Fibroblast of skin of left biceps (primary cell): ENCODE data around the gene IFRD2.
"Not testable (repeated sequence)": the region's sequence is repeated elsewhere in the genome, so short reads cannot be mapped to it uniquely, and the experiment has no call there.

Experiments
- DNase-seq, 2 experiments: peaks; one replicate each; pipeline ENCODE4 v3.0.0-alpha.2; 2013; ENCODE audit warnings: low read depth in 2 of 2

The IFRD2 gene

DNA sequence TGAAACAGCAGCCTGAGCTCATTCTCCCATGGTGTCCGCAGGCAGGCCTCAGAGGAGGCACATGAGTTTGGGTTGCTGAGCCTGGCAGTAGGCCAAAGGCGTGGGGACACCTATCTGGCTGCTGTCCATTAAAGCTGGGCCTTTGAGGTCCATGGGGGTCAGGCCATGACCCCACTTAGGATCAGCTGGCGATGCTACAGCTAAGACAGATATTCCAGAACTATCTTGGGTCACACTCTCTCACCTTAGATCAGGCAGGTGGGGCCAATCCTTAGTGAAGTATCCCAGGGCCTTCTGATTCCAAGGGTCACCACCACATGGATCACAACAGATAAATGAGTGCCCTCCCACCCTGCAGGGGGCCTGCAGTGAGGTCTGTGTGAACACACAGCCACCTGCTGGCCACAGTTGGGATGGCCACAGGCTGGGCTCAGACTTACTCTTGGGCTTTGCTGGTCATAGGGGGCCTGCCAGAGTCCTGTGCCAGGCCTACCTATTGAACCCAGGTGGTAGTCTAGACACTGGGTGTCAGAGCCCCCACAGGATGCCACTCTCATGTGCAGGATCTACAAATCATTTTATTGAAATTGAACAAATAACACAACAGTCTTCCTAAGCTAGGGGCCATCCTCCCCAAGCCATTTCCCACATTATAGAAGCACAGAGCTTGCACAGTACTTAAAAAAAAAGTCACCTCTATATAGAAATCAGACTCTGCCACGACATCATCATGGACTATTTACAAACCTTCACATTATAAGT, 32.3 kb upstream of the IFRD2 start:
- DNase-seq = no peak

GRCh38 chr3:50323614-50324199, 31.5 kb upstream of the IFRD2 start:
- no peak for DNase-seq

DNA sequence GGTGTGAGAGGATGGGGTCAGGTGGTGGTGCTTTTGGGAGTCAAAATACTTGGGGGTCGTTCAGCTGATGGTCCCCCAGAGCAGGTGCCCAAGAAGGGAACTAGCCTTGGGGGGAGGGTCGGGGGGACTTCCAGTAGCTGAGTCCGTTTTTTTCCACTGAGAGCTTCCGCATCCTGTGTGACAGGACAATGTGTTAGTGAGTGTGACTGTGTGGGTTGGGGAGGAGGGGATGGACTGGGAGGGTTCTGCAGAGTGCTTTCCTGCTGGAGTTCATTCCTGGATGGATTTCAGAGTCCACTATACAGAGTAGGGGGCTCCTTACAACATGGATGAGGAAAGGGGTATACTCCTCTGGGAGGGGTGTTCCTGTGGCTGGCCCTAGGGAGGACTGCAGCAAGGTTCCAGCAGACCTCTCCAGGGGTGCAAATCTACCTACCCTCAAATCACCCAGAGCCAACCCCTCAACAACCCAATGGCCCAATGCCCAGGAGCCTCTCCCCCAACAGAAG, 30.9 kb upstream of the IFRD2 start:
- no peak for DNase-seq

DNA sequence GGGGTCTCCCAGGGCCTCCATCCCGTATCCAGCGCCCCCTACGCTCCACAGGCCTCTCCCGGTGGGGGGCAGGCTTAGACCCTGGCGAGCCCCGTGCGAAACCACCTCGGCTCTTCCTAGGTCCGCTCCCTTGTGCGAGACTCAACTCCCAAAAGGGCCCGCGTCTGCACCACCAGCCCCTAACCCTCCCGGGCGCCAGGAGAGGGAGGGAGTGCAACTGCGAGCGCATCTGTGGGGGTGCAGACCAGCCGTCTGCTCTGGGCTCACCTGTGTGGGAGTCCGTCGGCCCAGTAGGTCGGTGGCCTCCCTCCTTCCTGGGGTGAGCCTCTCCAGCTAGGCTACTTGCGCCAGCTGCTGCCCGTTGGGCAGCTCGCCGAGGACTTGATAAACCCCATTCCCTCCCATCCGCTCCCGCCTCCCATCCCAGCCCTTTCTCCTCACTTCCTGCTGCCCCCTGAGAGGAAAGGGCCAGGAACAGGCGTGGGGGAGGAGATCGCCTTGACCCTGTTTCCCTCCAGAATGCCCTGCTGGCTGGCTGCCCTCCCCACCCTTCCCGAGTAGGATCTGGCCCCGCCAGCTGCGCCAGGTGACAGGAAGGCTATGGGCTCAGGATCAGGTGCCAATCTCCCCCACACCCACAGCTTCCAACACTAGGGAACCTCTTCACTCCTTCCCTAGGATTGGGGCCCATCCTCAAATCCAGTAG, 30.3 kb upstream of the IFRD2 start, which contains the start of gene HYAL2:
Gene HYAL2 (minus strand): TSS at position 360 of the 706 bp plus-strand sequence. CDS start 2,256 bp downstream, outside the sequence.
- DNase-seq = no peak

GRCh38 chr3:50322115-50322385, 29.8 kb upstream of the IFRD2 start:
- no peak for DNase-seq

DNA sequence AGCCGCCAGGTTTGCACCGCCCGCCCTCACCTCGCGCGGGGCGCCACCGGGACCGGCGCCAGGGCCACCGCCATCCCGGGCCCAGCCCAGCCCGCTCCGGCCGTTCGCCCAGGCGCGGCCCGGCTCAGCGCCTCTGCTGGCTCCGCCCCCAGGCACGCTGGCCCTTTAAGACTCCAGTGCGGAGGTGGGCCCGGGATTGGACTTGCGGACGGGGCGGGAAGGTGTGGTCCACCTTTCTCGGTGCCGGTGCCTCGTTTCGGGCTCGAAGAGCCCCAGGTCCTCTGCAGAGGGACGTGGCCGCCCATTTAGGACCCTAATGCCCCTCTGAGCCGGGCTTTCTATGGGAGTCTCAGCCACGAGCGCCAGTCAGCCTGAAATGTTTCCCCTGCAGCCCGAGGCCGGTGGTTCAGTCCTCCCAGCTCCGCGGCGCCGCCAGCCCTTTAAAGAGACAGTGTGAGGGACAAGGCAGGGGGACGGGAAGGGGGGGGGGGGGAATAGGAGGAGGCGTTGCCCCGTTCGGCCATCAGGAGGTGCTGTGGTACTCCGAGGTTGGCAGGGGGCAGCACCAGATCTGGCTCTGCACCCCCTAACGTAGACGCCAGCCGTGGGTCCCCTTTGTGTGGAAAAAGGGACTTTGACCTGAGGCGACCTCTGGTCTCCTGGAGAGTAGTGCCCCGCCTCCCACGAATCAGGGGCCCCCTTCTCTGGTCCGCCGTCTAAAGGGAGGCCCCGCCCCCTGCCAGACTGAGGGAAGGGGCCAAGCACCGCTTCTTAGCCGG, 29.3 kb upstream of the IFRD2 start:
- peak; percentile 70 to 71 for DNase-seq

DNA sequence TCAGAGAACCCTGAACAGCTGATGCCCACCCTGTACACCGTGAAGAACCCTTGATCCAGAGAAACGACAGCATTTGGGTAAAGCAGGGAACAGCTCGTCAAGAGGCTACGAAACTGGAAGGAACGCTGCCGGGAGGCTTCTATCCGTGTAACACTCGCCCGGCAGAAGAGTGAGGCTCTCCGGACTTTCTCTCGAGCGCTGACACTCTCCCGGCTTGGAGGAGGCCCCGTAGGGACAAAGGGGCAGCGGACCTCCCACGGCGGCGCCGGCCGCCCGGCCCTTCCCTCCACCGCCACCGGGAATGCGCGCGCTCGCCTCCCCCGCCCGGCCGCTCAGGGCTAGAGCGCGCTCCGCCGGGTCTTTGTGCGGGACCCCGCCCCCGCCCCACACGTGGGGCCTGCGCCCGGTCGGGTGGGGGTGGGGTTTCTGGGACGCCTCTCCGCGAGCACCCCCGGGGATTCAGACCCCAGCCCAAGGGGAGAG, 28.7 kb upstream of the IFRD2 start:
- DNase-seq = no peak

GRCh38 chr3:50319894-50320625, 27.8 kb upstream of the IFRD2 start:
- DNase-seq = no peak

DNA sequence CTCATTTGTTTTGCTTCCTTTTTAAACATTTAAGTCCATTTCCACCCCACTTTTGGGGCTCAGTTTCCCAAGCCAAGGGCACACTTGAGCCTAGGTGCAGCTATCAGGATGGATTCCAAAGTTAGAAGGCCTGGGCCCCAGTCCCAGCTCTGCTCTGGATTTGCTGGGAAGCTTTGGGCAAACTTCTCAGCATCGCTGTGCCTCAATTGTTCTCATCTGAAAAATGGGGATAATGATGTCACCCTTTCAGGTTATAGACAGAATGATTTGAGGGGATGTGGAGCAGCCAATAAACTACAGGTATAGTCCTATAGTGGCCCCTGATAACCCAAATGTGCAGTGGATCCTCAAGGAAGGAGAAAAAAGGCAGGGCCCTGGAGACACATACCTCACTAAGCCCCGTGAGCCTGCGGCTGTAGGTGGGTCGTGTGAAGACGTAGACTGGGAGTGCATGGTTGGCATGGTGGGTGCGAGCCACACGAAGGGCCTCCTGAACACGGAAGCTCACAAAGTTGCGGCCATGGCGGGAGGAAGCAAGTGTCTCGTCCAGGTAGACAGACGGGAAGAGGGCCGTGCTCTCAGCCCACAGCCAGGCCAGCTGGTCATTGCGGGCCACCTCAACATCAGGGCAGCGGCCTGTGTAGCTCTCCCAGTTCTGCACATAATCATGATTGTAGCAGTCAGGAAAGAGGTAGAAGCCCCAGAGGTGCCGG, 27.1 kb upstream of the IFRD2 start:
- no peak for DNase-seq

DNA sequence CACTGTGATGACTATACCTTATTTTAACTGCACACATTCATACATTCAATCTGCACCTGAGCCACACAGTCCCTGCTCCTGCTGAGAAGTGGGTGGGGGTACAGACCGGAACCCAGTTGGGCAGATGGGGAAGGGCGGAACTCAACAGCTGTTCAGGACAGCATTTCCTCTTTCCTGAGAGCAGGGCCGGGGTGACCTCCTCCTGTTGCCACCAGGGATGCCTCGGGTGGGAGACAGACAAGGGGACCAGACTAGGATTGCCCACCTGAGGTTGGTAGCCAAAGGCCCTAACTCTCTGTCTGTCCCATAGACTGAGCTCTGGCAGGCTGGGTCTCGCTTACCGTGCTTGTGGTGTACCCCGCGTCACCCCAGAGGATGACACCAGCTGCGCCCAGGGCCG, 26.4 kb upstream of the IFRD2 start:
- no peak for DNase-seq

DNA sequence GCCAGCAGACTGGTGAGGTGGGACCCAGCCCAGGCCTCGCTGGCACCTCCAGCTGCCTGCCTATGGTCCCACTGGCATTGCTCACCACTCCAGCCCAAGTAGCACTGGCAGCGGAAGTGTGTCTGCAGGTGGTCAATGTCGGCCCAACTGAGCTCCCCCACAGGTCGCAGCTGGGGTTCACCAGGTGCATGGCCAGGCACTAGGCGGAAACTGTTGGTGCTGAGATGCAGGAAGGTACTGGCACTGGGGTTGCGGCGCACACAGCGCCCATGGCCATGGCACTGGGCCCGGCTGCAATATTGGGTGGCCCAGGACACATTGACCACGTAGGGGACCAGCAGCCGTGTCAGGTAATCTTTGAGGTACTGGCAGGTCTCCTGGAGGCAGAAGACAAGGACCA, 25.9 kb upstream of the IFRD2 start:
- no peak for DNase-seq

DNA sequence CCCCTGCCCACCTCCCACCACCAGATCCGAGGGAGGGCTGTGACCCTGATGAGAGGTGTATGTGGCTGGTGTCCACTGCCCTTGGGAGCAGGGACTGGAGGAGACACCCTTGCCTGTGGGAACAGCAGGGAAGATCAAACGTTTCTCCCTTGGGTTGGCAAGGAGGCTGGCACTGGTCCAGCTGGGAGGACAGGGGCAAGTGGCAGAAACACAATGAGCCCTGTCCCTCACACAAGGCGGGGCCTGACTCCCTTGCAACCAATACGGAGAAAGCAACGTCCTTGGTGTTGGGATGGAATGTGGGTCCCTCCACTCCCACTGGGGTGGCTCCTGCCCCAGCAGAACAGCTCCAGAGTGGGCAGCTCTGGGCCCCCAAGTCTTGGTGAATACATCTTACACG, 25.1 kb upstream of the IFRD2 start:
- DNase-seq = no peak

GRCh38 chr3:50316657-50317242, 24.5 kb upstream of the IFRD2 start:
- DNase-seq = no peak

DNA sequence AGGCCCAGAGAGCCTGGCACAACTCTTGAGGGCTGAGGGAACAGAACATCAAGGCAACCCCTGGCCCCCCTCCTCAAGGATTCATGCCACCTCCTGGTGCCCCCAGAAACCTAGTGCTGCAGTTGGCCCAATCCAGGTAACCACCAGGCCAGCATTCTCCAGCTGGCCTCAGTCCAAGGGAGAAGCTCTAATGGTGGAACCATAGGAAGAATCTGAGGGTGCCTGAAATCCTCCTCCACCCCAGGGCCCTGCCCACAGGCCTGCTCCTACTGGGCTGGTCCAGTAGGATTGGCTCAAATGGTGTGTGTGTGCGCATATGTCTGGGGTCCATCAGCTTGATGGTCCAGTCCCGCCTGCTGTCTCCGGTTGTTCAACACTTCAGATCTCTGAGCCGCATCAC, 22.6 kb upstream of the IFRD2 start:
- DNase-seq = no peak

DNA sequence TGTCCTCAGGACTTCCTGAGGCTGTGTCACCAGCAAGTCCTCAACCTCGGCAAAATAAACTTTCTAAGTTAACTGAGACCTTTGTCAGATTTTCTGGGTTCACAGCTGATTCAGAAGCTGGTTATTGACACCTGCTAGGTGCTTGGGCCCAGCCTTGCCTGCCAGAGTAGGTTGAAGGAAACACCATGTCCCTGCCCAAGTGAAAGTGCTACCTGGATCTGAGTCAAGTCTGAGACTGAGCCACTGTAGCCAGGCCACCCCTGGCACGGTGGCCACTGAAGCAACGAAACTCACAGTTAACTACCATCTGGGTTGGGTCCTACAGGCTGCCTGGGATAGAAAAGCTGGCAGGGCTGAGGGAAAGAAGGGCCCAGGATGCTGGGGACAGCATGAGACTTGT, 22.1 kb upstream of the IFRD2 start:
- no peak for DNase-seq

DNA sequence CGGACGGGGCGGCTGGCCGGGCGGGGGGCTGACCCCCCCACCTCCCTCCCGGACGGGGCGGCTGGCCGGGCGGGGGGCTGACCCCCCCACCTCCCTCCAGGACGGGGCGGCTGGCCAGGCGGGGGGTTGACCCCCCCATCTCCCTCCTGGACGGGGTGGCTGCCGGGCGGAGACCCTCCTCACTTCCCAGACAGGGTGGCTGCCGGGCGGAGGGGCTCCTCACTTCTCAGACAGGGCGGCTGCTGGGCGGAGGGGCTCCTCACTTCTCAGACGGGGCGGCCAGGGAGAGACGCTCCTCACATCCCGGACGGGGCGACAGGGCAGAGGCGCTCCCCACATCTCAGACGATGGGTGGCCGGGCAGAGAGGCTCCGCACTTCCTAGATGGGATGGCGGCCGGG, 19.8 kb upstream of the IFRD2 start:
- not testable (repeated sequence) for DNase-seq

DNA sequence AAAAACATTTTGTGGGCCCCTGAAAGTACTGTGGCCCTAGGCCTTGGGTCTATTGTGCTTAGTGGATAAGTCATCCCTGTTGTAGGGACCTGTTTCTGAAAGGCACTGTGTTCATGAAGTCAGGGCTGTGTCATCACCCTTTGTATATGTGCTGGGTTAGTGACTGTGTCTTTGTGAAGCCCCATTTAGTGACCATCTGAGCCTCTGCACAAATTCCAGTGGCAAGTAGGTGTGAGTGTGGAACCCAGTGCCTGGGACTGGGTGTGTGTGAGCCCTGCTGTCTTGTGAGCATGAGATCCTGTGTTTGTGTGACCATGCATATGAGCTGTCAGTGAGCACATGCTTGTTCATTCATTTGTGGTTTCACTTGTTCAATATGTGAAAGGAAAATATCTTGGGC, 12.4 kb upstream of the IFRD2 start:
- DNase-seq = no peak

DNA sequence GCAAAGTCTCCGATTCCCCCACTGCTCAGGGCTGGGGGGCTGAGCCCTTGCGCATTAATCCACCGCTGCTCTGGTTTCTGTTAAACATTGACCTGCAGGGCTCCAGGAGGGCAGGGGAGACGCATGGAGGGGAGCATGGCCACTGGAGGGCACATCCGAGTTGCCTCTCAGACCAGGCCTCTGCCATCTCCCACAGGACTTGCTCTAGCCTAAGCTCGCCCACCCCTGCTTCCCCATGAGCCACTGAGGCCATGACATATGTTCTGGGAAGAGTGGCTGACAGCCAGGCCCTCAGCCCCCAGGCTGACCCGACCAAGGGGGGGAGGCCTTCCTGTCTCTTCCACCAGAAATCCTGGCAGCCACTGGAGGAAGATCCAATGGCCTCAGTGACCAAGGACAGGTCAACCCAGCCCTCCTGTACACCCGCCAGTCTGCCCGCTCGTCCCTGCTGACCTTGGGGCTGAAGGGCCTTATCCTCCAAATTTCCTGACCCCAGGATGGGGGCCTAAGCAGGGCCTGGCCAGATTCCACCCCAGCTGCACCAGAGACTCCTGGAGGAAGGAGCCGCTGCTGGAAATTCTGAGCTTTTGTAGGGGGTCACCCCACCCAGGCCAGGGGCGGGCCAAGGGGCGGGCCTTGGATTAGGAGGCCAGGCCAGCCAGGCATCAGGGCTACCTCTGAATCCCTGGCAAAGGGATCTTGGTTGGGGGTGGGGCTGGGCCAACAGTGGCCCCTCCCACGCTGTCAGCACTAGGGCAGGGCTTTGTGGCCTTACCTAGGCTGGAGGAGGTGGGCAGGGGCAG, 11.0 kb upstream of the IFRD2 start, which contains the start of gene HYAL1:
Gene HYAL1 (minus strand): TSS at position 562 of the 803 bp plus-strand sequence. CDS start 618 bp downstream, outside the sequence.
- no peak for DNase-seq
